ENCODE data around the gene MYCT1.

GRCh38 chr6:152673236-152673635 is 24.5 kb upstream of the MYCT1 start:
- TF ChIP-seq CTCF (IDR thresholded peaks at IDR 0.05; ENCODE audit: low read depth, low read length) = no peak
- TF ChIP-seq POLR2A (IDR thresholded peaks at IDR 0.05; ENCODE audit: extremely low read depth, insufficient read length) = no peak
- TF ChIP-seq MYC (IDR thresholded peaks at IDR 0.05; ENCODE audit: low read depth, low read length) = no peak
- TF ChIP-seq MAX (IDR thresholded peaks at IDR 0.05; ENCODE audit: low read depth, low read length) = no peak
